Measurements from ENCODE around the gene TRIM17. TPM values are rescaled to one million over a fixed set of nuclear protein-coding genes. Genes with fewer than 3 reads are reported as not detected.

TRIM17 gene
- total and polyA plus RNA-seq, 2 of the 8 experiments (the other 6 are each of a cell fraction or from before 2014, with no cell fraction given) = 1.1 to 2.2 TPM

- peaks cover 8% of the 10 kb centered on the region for H3K23me2 ChIP-seq (ENCODE audit: low read depth, low read length)
- H2BK5ac ChIP-seq (ENCODE audit: low read depth, low read length) = no peak overlapping the region
- H4K20me1 ChIP-seq (replicated peaks in 1 of 2; ENCODE audit: control insufficient read depth in 1 of 2, insufficient read depth in 2 of 2, low read length in 2 of 2) = peaks cover 8 to 19% of the 10 kb centered on the region in 2 experiments
- no peak overlapping the region for H3K18ac ChIP-seq (ENCODE audit: extremely low read depth, low read length)
- no peak overlapping the region for H2AK5ac ChIP-seq (ENCODE audit: low read depth, low read length)
- peaks cover 1 to 54% (median 34%) of the 10 kb centered on the region in 4 experiments for H3K27me3 ChIP-seq (replicated peaks in 1 of 4; ENCODE audit: control insufficient read depth in 3 of 4, extremely low read depth in 1 of 4, insufficient read depth in 3 of 4, low read length in 3 of 4)
- H3K4me1 ChIP-seq (replicated peaks in 1 of 4; ENCODE audit: control insufficient read depth in 3 of 4, insufficient read depth in 4 of 4, low read length in 3 of 4) = peaks cover 2 to 9% (median 6%) of the 10 kb centered on the region in 4 experiments
- no peaks in the 10 kb centered on the region for H3K79me2 ChIP-seq (ENCODE audit: control insufficient read depth in 1 of 2, insufficient read depth in 2 of 2, low read length in 2 of 2)
- H3K9ac ChIP-seq (replicated peaks in 1 of 4; ENCODE audit: extremely low read depth in 1 of 4, low read depth in 3 of 4, low read length in 3 of 4) = no peak overlapping the region
- no peak overlapping the region for H4K91ac ChIP-seq (replicated peaks; ENCODE audit: insufficient read length, low read length)
- FAIRE-seq (no peak), DNase-seq (ENCODE audit: low read depth in 1 of 2, low spot score in 2 of 2) (no peak)
- WGBS, 2 experiments (ENCODE audit: extremely low coverage in 1 of 2, insufficient coverage in 1 of 2, insufficient read length in 1 of 2, insufficient replicate concordance in 2 of 2, low coverage in 1 of 2, low lambda C conversion rate in 2 of 2, missing lambda C conversion rate in 1 of 2) = 85% methylated on average over 7 of the region's 7 CpGs; no CpG with 5 or more reads in 1 of the 2 experiments
- POLR2A ChIA-PET (ENCODE audit: partially characterized antibody) = interaction anchor here (0.7 to 4.1 kb wide), 8 partner anchors 9 to 317 kb away, joined by 3 to 22 read pairs (median 3); partner anchors contain the start of gene TRIM11
- H2BK15ac ChIP-seq (ENCODE audit: low read length) = no peak overlapping the region
- H3K4me2 ChIP-seq (ENCODE audit: insufficient read depth in 1 of 2, low read depth in 2 of 2, low read length in 2 of 2) = peak overlapping the region in 1 of 2 experiments; percentile 85; a peak in 1 of 4 replicates
- no peaks in the 10 kb centered on the region for H3K9me3 ChIP-seq (ENCODE audit: insufficient read depth in 2 of 2, low read depth in 1 of 2, low read length in 1 of 2)
- peak overlapping the region in 2 of 4 experiments; percentile 58 to 60; a peak in 1 of 8 replicates for H3K4me3 ChIP-seq (ENCODE audit: extremely low read depth in 1 of 4, insufficient read depth in 2 of 4, low read depth in 3 of 4, low read length in 4 of 4)
- no peak overlapping the region for H3K4ac ChIP-seq (replicated peaks; ENCODE audit: insufficient read length, low read depth, low read length)
- H3K36me3 ChIP-seq (ENCODE audit: control insufficient read depth in 2 of 4, insufficient read depth in 4 of 4, low read length in 3 of 4) = no peaks in the 10 kb centered on the region
- CTCF ChIA-PET (ENCODE audit: partially characterized antibody) = interaction anchor here (0.8 to 1.8 kb wide), 9 partner anchors 10 to 58 kb away, joined by 3 to 8 read pairs (median 4); a partner anchor contains a TSS
- H4K5ac ChIP-seq (ENCODE audit: insufficient read length, low read depth, low read length) = no peak overlapping the region
- no peak overlapping the region for H3K27ac ChIP-seq (ENCODE audit: low read depth, low read length)
- H3K23ac ChIP-seq (ENCODE audit: insufficient read length) = no peak overlapping the region
- no peak overlapping the region for H2BK12ac ChIP-seq (ENCODE audit: low read depth, low read length)
- no peak overlapping the region for H2AFZ ChIP-seq (ENCODE audit: low read length)
- H2BK120ac ChIP-seq (replicated peaks; ENCODE audit: low read depth, low read length) = no peak overlapping the region
- no peak overlapping the region for H3K14ac ChIP-seq (ENCODE audit: insufficient read length)
- no peak overlapping the region for H3K56ac ChIP-seq (replicated peaks; ENCODE audit: insufficient read length, low read depth, low read length)
- no peaks in the 10 kb centered on the region; the same call in 1 of the 2 replicates for H3K79me1 ChIP-seq (ENCODE audit: low read depth, low read length)
- H2BK20ac ChIP-seq (ENCODE audit: low read length) = no peak overlapping the region
- H4K8ac ChIP-seq (ENCODE audit: extremely low read depth, insufficient read depth, low read length) = no peak overlapping the region
- TF ChIP-seq EP300 (IDR thresholded peaks at IDR 0.05; ENCODE audit: borderline replicate concordance in 1 of 2, low read depth in 2 of 2, low read length in 2 of 2) (no peak), TEAD4 (IDR thresholded peaks at IDR 0.05; ENCODE audit: low read depth, low read length) (no peak), CHD1 (IDR thresholded peaks at IDR 0.05; ENCODE audit: low read depth, low read length) (no peak), YY1 (IDR thresholded peaks at IDR 0.05; ENCODE audit: low read depth, low read length) (no peak), NRF1 (IDR thresholded peaks at IDR 0.05; ENCODE audit: low read depth, low read length) (no peak), JUND (IDR thresholded peaks at IDR 0.05; ENCODE audit: low read length) (no peak), TAF1 (IDR thresholded peaks at IDR 0.05; ENCODE audit: low read depth, low read length) (no peak), SAP30 (IDR thresholded peaks at IDR 0.05; ENCODE audit: insufficient read depth, insufficient replicate concordance, low read length) (no peak), SP4 (IDR thresholded peaks at IDR 0.05; ENCODE audit: low read length) (no peak), JUN (IDR thresholded peaks at IDR 0.05; ENCODE audit: low read depth, low read length) (no peak), POLR2A (IDR thresholded peaks at IDR 0.05; ENCODE audit: control extremely low read depth in 1 of 2, low read depth in 2 of 2, low read length in 2 of 2) (no peak), KDM4A (IDR thresholded peaks at IDR 0.05; ENCODE audit: low read depth, low read length, severe bottlenecking) (no peak), GTF2F1 (IDR thresholded peaks at IDR 0.05; ENCODE audit: borderline replicate concordance, low read depth, low read length) (no peak), CBX5 (IDR thresholded peaks at IDR 0.05; ENCODE audit: low read depth, low read length) (no peak), RBBP5 (IDR thresholded peaks at IDR 0.05; ENCODE audit: borderline replicate concordance, low read depth, low read length) (no peak)
Observed at GRCh38 chr1:228415221-228415620, 1.4 kb downstream of the TRIM17 start.
